Lower leg skin (tissue), 3 donors: ENCODE measurements around the gene PRMT7.

Experiments used
- CTCF ChIP-seq, 3 donors: fragments of 450-650 bp; IDR thresholded peaks; one replicate each; pipeline ENCODE4 v1.5.1; 2016; ENCODE audit warnings: antibody characterized with exemption in 3 of 3, mild to moderate bottlenecking in 3 of 3, moderate library complexity in 2 of 3
- POLR2A ChIP-seq, 2 donors: fragments of 450-650 bp; IDR thresholded peaks; one replicate each; pipeline ENCODE4 v1.6.1; 2016 to 2017; ENCODE audit warnings: antibody characterized with exemption in 2 of 2, mild to moderate bottlenecking in 1 of 2, moderate library complexity in 1 of 2

DNA sequence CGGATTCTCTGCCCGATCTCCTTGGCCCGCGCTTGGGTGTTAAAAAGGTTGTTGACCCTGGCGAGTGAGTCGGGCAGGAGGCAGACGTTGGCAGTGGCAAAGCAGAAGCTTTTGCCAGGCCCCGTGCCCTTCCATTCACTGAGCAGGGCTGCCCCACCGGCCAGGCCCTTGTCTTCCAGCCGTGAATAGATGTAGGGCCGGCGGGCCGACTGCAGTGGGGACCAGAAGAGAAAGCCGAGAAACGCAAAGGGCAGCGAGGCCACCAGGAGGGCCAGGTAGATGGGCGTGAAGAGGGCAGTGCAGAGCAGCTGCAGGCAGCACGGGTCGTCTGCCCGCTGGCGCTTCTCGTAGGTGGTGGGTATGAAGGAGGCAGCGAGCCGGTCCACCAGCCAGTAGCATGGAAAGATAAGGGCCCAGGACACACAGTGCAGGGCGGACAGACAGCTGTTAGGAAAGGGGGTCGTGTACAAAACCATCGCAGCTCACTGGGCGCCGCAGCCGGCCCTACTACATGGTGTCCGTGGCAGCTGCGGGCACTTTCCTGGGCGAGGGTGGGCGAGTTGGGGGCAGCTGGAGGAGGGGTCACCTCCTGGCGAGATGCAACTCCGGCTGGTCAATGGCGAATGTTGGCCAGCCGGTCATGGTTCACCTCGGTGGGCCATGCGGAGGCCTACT, 61.0 kb downstream of the PRMT7 start:
- TF ChIP-seq CTCF (IDR thresholded peaks at IDR 0.05) (no peak), POLR2A (IDR thresholded peaks at IDR 0.05) (no peak)
